ENCODE measurements around the gene SLC35E1.

GRCh38 chr19:16611121-16611520 lies 38.9 kb upstream of the SLC35E1 start:
- TF ChIP-seq CTCF (IDR thresholded peaks at IDR 0.05; ENCODE audit: low read depth, low read length) = no peak
- no peak for TF ChIP-seq EZH2phosphoT487 (IDR thresholded peaks at IDR 0.05; ENCODE audit: low read depth)

All from OCI-LY3 (cell line).